GM18907 (cell line): Measurements from ENCODE around the gene CPA2.
"Not testable (repeated sequence)": the region's sequence is repeated elsewhere in the genome, so short reads cannot be mapped to it uniquely, and the experiment has no call there.

Source experiments
- ATAC-seq: cut with Tn5 transposase; IDR thresholded peaks from one replicate; pipeline ENCODE4 v1.9.1; 2021; ENCODE audit warnings: mild to moderate bottlenecking, moderate library complexity; ENCODE audit not compliant: unreplicated experiment

The CPA2 gene

DNA sequence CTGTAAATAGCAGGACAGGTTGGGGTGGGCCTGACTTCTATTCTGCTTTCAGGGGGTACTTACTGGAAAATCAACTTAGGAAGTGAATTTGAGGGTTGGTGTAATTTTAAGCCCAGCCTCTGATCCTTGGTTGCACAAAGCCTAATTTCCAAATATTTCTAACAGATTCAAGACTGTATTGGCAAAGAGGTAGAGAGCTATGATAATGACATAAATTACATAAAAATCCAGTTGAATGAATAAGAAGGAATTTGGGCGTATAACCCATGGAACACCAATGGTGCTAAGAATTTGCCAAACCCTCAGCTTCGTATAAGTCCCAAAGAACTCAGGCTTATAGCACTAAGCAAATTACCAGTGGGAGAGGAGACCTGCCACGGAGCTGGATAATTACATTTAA is 38.2 kb downstream of the CPA2 start:
- ATAC-seq: no peak

DNA sequence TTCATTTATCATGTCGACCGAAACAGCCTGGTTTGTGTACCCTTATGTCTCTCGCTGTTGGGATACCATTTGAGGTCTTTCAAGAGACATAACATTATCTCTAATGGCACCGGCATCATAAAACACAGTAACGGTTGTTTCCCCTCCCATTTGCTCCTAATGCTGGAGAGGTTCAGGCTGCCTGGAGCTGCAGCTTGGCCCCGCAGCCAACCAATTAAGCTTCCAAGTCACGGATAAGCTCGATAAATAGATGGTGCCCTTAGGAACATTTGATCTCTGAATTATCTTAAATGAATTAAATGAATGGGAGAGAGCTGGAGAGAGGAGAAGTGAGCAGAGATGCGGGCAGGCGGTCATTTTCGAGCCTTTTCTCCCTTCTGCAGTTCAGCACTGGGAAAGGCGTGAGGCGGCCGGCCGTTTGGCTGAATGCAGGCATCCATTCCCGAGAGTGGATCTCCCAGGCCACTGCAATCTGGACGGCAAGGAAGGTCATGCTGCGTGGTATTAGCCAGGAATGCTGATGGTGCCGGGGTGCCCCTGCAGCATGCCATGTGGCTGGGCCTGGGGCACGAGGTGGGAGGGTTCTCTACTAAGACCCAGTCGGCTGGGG is 38.9 kb downstream of the CPA2 start:
- ATAC-seq: no peak

DNA sequence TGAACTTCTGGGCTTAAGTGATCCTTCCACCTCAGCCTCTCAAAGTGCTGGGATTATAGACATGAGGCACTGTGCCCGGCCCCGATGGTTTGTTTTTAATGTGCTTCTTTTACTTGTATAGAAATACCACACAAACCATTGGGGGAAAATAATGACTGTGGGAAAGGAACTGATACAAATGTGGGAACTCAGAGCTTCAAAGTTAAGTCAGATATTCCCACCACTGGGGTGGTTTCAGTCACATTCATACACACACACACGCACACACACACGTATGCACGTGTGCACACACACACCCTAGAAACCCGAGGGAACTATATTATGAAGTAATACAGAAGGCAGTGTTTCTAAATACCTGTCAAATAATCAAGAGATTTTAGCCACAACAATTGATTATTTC is 43.3 kb downstream of the CPA2 start:
- no peak for ATAC-seq

DNA sequence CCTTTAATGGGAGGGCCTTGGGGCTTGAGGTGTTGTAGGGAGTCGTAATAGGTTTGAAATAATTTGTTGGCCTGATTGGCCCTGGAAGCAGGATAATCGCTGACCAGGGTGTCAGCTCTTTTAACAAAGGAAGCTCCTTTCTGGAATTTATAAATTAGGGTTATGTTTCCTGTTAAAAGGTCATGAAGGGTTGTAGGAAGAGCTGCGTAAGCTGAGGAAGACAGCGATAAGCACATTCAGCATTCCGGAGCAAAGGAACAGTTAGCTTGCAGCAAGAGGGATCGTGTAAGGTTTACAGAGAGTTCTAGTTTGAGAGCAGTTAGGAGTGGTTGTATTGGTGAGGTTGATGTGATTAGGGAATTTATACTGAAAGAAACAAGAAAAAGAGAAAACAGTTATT is 47.6 kb downstream of the CPA2 start:
- ATAC-seq: no peak

DNA sequence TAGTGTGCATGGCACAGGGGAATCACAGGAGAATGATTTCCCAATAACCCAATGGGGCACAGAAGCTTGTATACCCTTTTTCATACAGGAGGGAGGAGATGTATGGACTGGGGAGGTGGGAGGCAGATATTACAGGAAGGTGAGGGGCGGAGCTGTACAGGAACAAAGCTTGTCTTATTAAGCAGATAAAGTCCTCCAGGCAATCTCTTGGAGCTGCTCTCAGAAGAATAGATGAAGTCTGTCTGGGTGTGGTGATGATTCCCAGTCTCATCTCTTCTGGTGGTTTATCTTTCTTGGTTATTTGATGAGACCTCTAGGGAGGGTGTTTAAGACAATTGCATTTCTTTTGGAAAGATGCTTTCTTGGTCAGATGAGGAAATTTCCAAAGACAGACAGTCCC is 52.9 kb downstream of the CPA2 start:
- no peak for ATAC-seq

DNA sequence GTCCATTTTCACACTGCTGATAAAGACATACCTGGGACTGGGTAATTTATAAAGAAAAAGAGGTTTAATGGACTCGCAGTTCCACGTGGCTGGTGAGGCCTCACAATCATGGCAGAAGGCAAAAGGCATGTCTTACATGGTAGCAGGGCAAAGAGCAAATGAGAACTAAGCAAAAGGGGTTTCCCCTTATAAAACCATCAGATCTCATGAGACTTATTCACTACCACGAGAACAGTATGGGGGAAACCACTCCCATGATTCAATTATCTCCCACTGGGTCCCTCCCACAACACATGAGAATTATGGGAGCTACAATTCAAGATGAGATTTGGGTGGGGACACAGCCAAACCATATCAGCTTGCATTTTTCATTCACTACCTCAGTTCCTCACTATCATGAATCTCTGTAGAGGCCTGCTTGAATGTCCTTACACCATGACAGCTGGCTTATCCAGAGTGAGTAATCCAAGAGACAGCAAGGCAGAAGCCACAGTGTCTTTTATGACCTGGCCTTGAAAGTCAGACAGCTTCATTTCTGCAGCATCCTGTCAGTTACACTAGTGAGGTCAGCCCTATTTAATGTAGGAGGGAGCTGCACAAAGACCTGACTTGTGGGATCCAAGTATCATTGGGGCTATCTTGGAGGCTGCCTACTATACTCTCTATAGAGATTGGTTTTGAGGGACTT is 55.0 kb downstream of the CPA2 start:
- not testable (repeated sequence) for ATAC-seq

DNA sequence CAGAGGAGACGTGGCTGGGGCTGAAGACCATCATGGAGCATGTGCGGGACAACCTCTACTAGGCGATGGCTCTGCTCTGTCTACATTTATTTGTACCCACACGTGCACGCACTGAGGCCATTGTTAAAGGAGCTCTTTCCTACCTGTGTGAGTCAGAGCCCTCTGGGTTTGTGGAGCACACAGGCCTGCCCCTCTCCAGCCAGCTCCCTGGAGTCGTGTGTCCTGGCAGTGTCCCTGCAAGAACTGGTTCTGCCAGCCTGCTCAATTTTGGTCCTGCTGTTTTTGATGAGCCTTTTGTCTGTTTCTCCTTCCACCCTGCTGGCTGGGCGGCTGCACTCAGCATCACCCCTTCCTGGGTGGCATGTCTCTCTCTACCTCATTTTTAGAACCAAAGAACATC is 56.0 kb downstream of the CPA2 start:
- no peak for ATAC-seq

DNA sequence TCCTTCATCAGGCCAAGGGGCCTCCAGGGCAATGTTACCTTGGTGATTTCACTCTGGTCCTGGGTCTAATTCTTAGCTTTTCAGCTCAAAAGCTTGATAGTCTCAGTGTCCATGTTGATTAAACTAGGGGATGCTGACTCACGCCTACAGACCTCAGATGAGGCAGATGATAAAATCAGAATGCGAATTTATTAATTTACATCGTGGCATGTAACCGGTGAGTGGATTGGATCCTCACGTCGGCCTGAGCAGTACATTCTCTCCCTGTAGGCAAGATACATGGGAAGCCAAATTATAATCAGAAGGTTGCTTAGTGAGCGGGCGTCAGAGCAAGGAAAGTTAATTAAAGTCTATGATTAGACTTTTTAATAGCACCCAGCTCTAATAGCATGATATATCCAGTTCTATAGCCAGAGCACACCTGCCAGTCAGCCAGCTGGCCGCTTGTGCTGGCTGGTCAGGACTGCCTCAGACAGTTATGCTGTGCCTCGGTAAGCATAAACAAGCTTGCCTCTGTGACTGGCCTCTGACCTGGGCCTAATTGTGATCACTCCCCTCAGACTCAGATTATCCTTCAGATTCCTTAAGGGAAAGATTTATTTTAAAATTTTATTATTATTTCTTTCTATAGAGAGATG is 57.8 kb downstream of the CPA2 start:
- no peak for ATAC-seq

DNA sequence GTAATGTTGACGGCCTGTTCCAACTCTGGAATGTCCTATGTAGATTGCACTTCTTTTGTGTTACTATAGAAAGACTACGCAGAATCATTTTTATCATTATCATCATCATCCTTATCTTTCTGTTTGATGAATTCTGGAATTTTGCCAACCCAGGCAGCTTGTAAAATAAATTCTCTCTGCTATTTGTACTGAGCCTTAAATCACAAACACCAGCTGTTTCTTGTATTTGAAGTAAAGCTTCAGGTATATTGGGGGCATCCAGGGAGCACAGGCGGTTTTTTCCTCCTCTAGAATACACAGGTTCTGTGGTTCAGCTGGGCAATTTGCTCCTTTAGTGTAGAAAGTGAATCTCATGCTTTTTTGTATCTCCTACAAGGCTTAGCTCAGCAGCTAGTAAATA is 63.0 kb downstream of the CPA2 start:
- no peak for ATAC-seq

DNA sequence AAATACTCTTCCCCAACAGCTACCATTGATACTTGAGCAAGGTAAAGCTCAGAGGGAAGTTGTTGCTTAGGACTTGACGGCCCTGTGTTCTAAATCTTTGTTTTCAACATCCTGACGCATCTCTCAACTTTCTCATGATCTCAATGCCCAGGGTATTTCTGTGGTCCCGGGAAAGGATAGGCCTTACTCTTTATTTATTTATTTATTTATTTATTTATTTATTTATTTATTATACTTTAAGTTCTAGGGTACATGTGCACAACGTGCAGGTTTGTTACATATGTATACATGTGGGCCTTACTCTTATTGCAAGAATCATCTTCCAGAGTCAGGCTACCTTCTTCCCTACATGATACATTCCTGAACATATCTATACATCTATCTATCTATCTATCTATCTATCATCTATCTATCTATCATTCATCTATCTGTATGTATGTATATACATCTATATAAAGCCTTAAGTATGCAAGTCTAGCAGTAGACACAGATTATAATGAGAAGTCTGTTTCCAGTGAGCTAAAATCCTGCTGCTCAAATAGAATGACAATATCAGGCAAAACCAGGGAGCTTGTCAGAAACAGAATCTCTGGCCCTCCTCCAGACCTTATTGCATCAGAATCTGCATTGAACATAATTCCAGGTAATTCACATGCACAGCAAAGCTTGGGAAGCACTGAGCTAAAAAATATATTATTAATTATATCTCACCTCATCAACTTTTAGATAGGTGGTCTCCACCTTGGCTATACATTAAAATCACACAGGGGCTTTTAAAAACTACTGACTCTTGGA is 65.8 kb downstream of the CPA2 start:
- no peak for ATAC-seq

DNA sequence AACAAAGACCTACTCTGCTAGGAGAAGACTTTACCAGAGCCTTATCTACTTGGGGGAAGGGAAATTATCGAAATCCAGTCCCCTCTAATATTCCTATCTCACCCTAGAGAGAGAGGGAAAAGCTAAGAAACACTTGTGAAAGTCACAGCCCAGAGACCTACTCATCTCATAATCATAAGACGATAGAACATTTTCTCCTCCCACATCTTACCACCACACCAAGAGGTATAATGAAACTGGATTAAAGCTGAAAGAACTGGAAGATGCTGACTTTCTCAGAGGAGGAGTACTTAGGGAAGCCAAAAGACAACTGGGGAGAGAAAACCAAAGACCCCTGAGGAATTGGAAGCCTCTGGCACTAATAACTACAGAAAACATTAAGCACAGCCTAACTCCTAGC is 67.2 kb downstream of the CPA2 start:
- no peak for ATAC-seq

DNA sequence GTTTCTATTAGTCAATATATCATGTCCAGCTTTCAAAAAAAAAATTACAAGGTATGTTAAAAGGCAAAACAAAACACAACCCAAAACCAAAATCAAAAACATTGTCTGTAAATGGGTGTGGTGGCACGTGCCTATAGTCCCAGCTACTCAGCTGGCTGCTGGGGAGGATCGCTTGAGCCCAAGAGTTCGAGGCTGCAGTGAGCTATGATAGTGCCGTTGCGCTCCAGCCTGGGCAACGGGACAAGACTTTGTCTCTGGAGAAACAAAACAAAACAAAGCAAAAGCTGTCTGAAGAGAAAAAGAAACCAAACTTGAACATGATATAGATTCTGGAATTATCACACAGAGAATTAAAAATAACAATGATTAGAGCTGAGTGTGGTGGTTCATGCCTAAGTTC is 67.6 kb downstream of the CPA2 start:
- ATAC-seq: no peak

DNA sequence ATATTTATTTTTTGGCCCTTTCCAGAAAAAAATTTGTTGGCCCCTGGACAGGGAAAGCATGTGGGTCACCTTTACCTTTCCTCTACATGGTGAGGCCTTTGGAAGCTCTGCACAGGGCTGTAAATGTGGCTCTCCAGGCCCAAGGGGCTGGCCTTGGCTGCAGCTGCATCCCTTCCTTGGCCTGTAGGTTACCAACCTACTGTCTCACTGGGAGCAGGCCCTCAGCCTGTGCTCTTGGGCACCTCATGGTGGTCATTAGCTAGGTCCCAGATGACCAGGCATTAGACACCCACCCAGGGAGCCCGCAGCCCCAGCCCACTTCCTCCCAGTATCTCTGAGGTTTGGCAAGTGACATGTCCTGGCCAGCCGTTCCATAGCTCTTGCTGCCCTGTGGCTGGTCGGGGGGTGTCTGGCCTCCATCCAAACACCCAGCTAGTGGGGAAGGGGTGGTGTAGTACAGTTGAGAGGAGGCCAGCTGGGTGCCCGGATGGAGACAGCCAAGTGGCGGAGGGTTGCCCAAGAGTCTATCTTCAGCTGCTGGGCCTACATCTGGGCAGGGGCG is 70.8 kb downstream of the CPA2 start:
- no peak for ATAC-seq

DNA sequence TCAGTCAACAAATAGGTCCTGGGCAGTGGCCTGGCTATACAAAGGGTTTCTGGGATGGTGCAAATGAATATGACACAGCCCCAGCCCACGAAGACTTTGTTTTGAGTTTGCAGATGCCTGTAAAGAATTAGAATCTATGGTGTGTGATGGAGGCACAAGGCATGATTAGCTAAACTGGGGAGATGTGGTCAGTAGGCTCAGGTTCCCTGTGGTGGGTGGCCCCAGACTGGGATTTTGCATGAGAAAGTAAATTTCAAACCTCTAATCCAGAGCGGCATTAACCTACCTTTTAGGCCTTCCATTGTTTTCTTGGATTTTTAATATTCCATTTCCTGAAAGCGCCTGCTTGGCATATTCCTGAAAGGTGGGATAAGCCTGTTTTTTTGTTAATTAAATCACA is 71.6 kb downstream of the CPA2 start:
- no peak for ATAC-seq
